ENCODE data around the gene AOPEP. TPM values are rescaled to one million over a fixed set of nuclear protein-coding genes. Genes with fewer than 3 reads are reported as not detected.

AOPEP gene
- total RNA-seq, 5 donors from 2014 or later (not counting 1 experiment from before 2014, with no cell fraction given): 10.4 to 14.8 (median 11.3) TPM

GRCh38 chr9:94987731-94988130 is 261.2 kb downstream of the AOPEP start:
- Mint-ChIP-seq H3K36me3 (peaks cover 28% of the 10 kb centered on the region), H3K27me3 (no peaks in the 10 kb centered on the region), H3K9me3 (no peaks in the 10 kb centered on the region), H3K27ac (no peak overlapping the region), H3K4me1 (peaks cover 7 to 12% (median 11%) of the 10 kb centered on the region in 3 donors), H3K4me3 (no peak overlapping the region)
- H3K27ac ChIP-seq (ENCODE audit: low read length): no peak overlapping the region
- ATAC-seq (replicated peaks in 1 of 4) (no peak), DNase-seq (no peak)
- H3K36me3 ChIP-seq (ENCODE audit: control insufficient read depth in 2 of 2, extremely low read depth in 1 of 2, insufficient read depth in 1 of 2, low read length in 1 of 2): no peaks in the 10 kb centered on the region
- H3K9me3 ChIP-seq: no peaks in the 10 kb centered on the region
- H3K27me3 ChIP-seq (replicated peaks in 1 of 2; ENCODE audit: control insufficient read depth in 2 of 2, extremely low read depth in 1 of 2, insufficient read depth in 2 of 2, low read length in 1 of 2): no peaks in the 10 kb centered on the region
- peaks cover 2 to 8% of the 10 kb centered on the region in 2 experiments for H3K4me1 ChIP-seq (ENCODE audit: control insufficient read depth in 1 of 2, extremely low read depth in 1 of 2, insufficient read depth in 2 of 2, low read length in 2 of 2)
- no peak overlapping the region for H3K4me3 ChIP-seq (ENCODE audit: control insufficient read depth in 1 of 2, extremely low read depth in 1 of 2, low read length in 1 of 2)
- WGBS (ENCODE audit: insufficient coverage): no CpG with 5 or more reads among the region's 1 CpG
- POLR2A ChIA-PET: no interaction called here
- CTCF ChIA-PET: no interaction called here

GRCh38 chr9:94990897-94991561 is 264.5 kb downstream of the AOPEP start:
- no peaks in the 10 kb centered on the region for H3K27me3 Mint-ChIP-seq
- WGBS (ENCODE audit: insufficient coverage): 100% methylated on average over 2 of the region's 8 CpGs
- no peak overlapping the region for H3K27ac Mint-ChIP-seq
- no peaks in the 10 kb centered on the region for H3K4me1 ChIP-seq (ENCODE audit: control insufficient read depth in 1 of 2, extremely low read depth in 1 of 2, insufficient read depth in 2 of 2, low read length in 2 of 2)
- H3K4me1 Mint-ChIP-seq: no peaks in the 10 kb centered on the region
- CTCF ChIA-PET: no interaction called here
- no peaks in the 10 kb centered on the region for H3K9me3 Mint-ChIP-seq
- H3K4me3 Mint-ChIP-seq: no peak overlapping the region
- DNase-seq (no peak), ATAC-seq (replicated peaks in 1 of 4) (no peak)
- no peak overlapping the region for H3K27ac ChIP-seq (ENCODE audit: low read length)
- H3K36me3 ChIP-seq (ENCODE audit: control insufficient read depth in 2 of 2, extremely low read depth in 1 of 2, insufficient read depth in 1 of 2, low read length in 1 of 2): no peaks in the 10 kb centered on the region
- POLR2A ChIA-PET: no interaction called here
- H3K9me3 ChIP-seq: no peaks in the 10 kb centered on the region
- no peaks in the 10 kb centered on the region for H3K27me3 ChIP-seq (replicated peaks in 1 of 2; ENCODE audit: control insufficient read depth in 2 of 2, extremely low read depth in 1 of 2, insufficient read depth in 2 of 2, low read length in 1 of 2)
- H3K4me3 ChIP-seq (ENCODE audit: control insufficient read depth in 1 of 2, extremely low read depth in 1 of 2, low read length in 1 of 2): no peak overlapping the region
- H3K36me3 Mint-ChIP-seq: peaks cover 34% of the 10 kb centered on the region

DNA sequence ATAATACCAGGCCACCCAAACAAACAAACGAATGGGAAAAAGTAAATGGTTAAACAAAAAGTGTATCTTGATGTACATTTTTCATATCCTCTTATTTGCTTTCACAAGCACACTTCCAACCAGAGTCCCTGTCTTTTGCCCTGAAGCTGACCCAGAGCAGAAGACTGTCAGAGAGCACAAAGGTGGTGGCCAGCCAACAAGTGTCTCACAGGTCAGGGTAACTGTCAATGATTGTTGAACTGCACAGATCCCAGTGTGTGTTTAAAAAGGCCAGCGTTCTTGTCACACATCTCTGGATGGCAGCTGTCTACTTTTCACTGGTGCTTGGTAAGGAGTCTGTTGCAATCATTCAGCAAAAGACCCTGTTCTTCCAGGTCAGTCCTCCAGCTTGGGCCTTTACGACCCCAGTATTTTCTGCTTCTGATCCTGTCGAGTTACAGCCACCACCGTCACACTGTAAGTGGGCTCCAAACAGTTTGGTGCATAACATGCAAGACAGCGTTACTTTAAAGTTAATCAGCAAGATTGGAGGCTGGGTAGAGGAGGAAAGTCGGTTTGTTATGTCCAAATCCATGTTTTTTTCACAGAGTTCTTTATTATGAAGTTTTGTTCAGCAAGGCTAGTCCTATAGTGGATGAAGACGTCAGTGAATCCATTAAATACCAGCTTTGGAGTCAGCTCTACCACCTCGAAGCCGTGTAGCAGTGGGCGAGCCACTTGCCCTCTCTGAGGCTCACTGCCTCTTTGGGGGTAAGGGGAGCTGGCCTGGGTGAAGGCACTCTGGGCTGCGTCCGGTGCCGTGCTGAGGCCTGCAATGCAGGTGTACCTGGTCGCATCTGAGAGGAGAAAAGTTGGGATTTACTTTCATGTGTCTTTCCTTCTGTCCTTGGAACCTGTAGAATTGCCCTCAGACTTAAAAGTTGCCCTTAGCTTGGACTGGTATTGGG is 265.7 kb downstream of the AOPEP start:
- CTCF ChIA-PET: no interaction called here
- WGBS (ENCODE audit: insufficient coverage): 96% methylated on average over 7 of the region's 15 CpGs

GRCh38 chr9:94993160-94993820 is 266.8 kb downstream of the AOPEP start:
- Histone ChIP-seq H3K27me3 (replicated peaks in 1 of 2; ENCODE audit: control insufficient read depth in 2 of 2, extremely low read depth in 1 of 2, insufficient read depth in 2 of 2, low read length in 1 of 2) (peaks cover 0 to 3% of the 10 kb centered on the region in 2 experiments), H3K4me1 (ENCODE audit: control insufficient read depth in 1 of 2, extremely low read depth in 1 of 2, insufficient read depth in 2 of 2, low read length in 2 of 2) (no peaks in the 10 kb centered on the region), H3K4me3 (ENCODE audit: control insufficient read depth in 1 of 2, extremely low read depth in 1 of 2, low read length in 1 of 2) (no peak overlapping the region), H3K36me3 (ENCODE audit: control insufficient read depth in 2 of 2, extremely low read depth in 1 of 2, insufficient read depth in 1 of 2, low read length in 1 of 2) (no peaks in the 10 kb centered on the region), H3K9me3 (no peaks in the 10 kb centered on the region), H3K27ac (ENCODE audit: low read length) (no peak overlapping the region)
- ChIA-PET POLR2A (no interaction called here), CTCF (no interaction called here)
- Mint-ChIP-seq H3K36me3 (peaks cover 31% of the 10 kb centered on the region), H3K27ac (no peak overlapping the region), H3K9me3 (no peaks in the 10 kb centered on the region), H3K27me3 (peaks cover 4 to 10% of the 10 kb centered on the region in 2 donors), H3K4me1 (no peaks in the 10 kb centered on the region), H3K4me3 (no peak overlapping the region)
- no peak for ATAC-seq (replicated peaks in 1 of 4)
- WGBS (ENCODE audit: insufficient coverage): 95% methylated on average over 4 of the region's 9 CpGs
- DNase-seq: no peak

More for the DNA sequence above, 265.7 kb downstream of the AOPEP start:
- ATAC-seq (replicated peaks in 1 of 4): no peak
- DNase-seq: no peak
- POLR2A ChIA-PET: no interaction called here
- H3K9me3 Mint-ChIP-seq: no peaks in the 10 kb centered on the region
- H3K4me3 ChIP-seq (ENCODE audit: control insufficient read depth in 1 of 2, extremely low read depth in 1 of 2, low read length in 1 of 2): no peak overlapping the region
- H3K36me3 ChIP-seq (ENCODE audit: control insufficient read depth in 2 of 2, extremely low read depth in 1 of 2, insufficient read depth in 1 of 2, low read length in 1 of 2): no peaks in the 10 kb centered on the region
- H3K36me3 Mint-ChIP-seq: peaks cover 34% of the 10 kb centered on the region
- no peak overlapping the region for H3K27ac Mint-ChIP-seq
- no peak overlapping the region for H3K4me3 Mint-ChIP-seq
- H3K27me3 Mint-ChIP-seq: peaks cover 0 to 3% of the 10 kb centered on the region in 2 donors
- H3K27ac ChIP-seq (ENCODE audit: low read length): no peak overlapping the region
- no peaks in the 10 kb centered on the region for H3K27me3 ChIP-seq (replicated peaks in 1 of 2; ENCODE audit: control insufficient read depth in 2 of 2, extremely low read depth in 1 of 2, insufficient read depth in 2 of 2, low read length in 1 of 2)
- no peaks in the 10 kb centered on the region for H3K9me3 ChIP-seq
- no peaks in the 10 kb centered on the region for H3K4me1 Mint-ChIP-seq
- H3K4me1 ChIP-seq (ENCODE audit: control insufficient read depth in 1 of 2, extremely low read depth in 1 of 2, insufficient read depth in 2 of 2, low read length in 2 of 2): no peaks in the 10 kb centered on the region

GRCh38 chr9:94993821-94994165 is 267.3 kb downstream of the AOPEP start:
- no peak overlapping the region for H3K4me3 Mint-ChIP-seq
- H3K9me3 Mint-ChIP-seq: no peaks in the 10 kb centered on the region
- CTCF ChIA-PET: no interaction called here
- ATAC-seq (replicated peaks in 1 of 4) (no peak), DNase-seq (no peak)
- peaks cover 27% of the 10 kb centered on the region for H3K36me3 Mint-ChIP-seq
- POLR2A ChIA-PET: no interaction called here
- no peak overlapping the region for H3K4me3 ChIP-seq (ENCODE audit: control insufficient read depth in 1 of 2, extremely low read depth in 1 of 2, low read length in 1 of 2)
- H3K27me3 ChIP-seq (replicated peaks in 1 of 2; ENCODE audit: control insufficient read depth in 2 of 2, extremely low read depth in 1 of 2, insufficient read depth in 2 of 2, low read length in 1 of 2): peaks cover 0 to 3% of the 10 kb centered on the region in 2 experiments
- H3K4me1 Mint-ChIP-seq: no peaks in the 10 kb centered on the region
- H3K27ac Mint-ChIP-seq: no peak overlapping the region
- H3K27me3 Mint-ChIP-seq: peaks cover 9 to 10% of the 10 kb centered on the region in 2 donors
- 86% methylated on average over 5 of the region's 7 CpGs for WGBS (ENCODE audit: insufficient coverage)
- H3K36me3 ChIP-seq (ENCODE audit: control insufficient read depth in 2 of 2, extremely low read depth in 1 of 2, insufficient read depth in 1 of 2, low read length in 1 of 2): no peaks in the 10 kb centered on the region
- no peak overlapping the region for H3K27ac ChIP-seq (ENCODE audit: low read length)
- no peaks in the 10 kb centered on the region for H3K9me3 ChIP-seq
- no peaks in the 10 kb centered on the region for H3K4me1 ChIP-seq (ENCODE audit: control insufficient read depth in 1 of 2, extremely low read depth in 1 of 2, insufficient read depth in 2 of 2, low read length in 2 of 2)

DNA sequence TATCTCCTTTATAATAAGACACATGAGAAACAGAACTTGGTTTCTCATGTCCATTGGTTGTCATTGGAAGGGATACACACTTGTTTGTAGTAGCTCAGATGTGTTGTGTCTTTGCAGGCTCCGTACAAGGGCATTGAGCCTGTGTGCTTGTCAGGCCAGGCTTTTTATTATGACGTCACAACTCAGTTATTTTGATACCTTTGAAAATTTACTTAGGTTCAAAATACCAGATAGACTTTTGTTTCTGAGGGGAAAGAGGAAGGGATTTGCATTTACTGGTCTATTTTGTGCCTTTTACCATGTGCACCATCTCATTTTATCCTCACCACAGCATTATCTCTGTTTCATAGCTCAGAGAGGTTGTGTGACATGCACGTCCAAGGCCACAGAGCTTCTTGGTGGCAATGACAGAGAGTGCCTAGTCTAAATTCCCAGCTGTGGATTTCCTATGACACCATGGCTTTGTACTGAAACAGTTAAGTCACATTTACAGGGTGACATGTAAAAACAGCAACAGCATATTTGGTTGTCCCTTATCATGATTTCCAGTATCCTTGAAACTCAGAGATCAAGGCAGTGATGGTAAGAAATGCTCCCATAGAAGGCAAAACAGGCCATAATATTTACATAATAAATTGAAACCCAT is 268.7 kb downstream of the AOPEP start:
- DNase-seq: no peak
- H3K36me3 Mint-ChIP-seq: peaks cover 23% of the 10 kb centered on the region
- no peak overlapping the region for H3K4me3 ChIP-seq (ENCODE audit: control insufficient read depth in 1 of 2, extremely low read depth in 1 of 2, low read length in 1 of 2)
- peaks cover 21 to 22% of the 10 kb centered on the region in 2 donors for H3K27me3 Mint-ChIP-seq
- H3K4me1 ChIP-seq (ENCODE audit: control insufficient read depth in 1 of 2, extremely low read depth in 1 of 2, insufficient read depth in 2 of 2, low read length in 2 of 2): no peaks in the 10 kb centered on the region
- no peak for ATAC-seq (replicated peaks in 1 of 4)
- 93% methylated on average over 2 of the region's 3 CpGs for WGBS (ENCODE audit: insufficient coverage)
- no peak overlapping the region for H3K27ac Mint-ChIP-seq
- no peaks in the 10 kb centered on the region for H3K9me3 Mint-ChIP-seq
- H3K36me3 ChIP-seq (ENCODE audit: control insufficient read depth in 2 of 2, extremely low read depth in 1 of 2, insufficient read depth in 1 of 2, low read length in 1 of 2): no peaks in the 10 kb centered on the region
- ChIA-PET CTCF (no interaction called here), POLR2A (interaction anchor here in 1 of 2 donors (0.5 kb wide), 1 partner anchor 12 kb away, joined by 3 read pairs; no protein-coding TSS in a partner anchor)
- H3K9me3 ChIP-seq: no peaks in the 10 kb centered on the region
- no peak overlapping the region for H3K27ac ChIP-seq (ENCODE audit: low read length)
- peaks cover 0 to 3% of the 10 kb centered on the region in 2 experiments for H3K27me3 ChIP-seq (replicated peaks in 1 of 2; ENCODE audit: control insufficient read depth in 2 of 2, extremely low read depth in 1 of 2, insufficient read depth in 2 of 2, low read length in 1 of 2)
- no peak overlapping the region for H3K4me3 Mint-ChIP-seq
- no peaks in the 10 kb centered on the region for H3K4me1 Mint-ChIP-seq

Data from T-cell (primary cell).